Nephron (organoid): Measurements from ENCODE around the gene DENR.
"Not testable (repeated sequence)": the region's sequence is repeated elsewhere in the genome, so short reads cannot be mapped to it uniquely, and the experiment has no call there.

Source experiments
- H3K27ac Mint-ChIP-seq, 3 experiments: 2 replicates each; pipeline ENCODE4 v1.8.0; 2020; ENCODE audit warnings: mixed read lengths in 3 of 3, mild to moderate bottlenecking in 2 of 3, moderate library complexity in 1 of 3
- H3K27me3 Mint-ChIP-seq: 2 replicates; pipeline ENCODE4 v1.8.0; 2021; ENCODE audit warnings: low read depth, mild to moderate bottlenecking, moderate library complexity, mixed read lengths
- H3K36me3 Mint-ChIP-seq: 2 replicates; pipeline ENCODE4 v1.8.0; 2020; ENCODE audit warnings: low read depth, mixed read lengths
- H3K4me1 Mint-ChIP-seq: 2 replicates; pipeline ENCODE4 v1.8.0; 2020; ENCODE audit warnings: mixed read lengths
- H3K4me3 Mint-ChIP-seq, 3 experiments: 2 replicates each; pipeline ENCODE4 v1.8.0; 2020; ENCODE audit warnings: mild to moderate bottlenecking in 3 of 3, mixed read lengths in 3 of 3, moderate library complexity in 2 of 3
- H3K9me3 Mint-ChIP-seq: 2 replicates; pipeline ENCODE4 v1.8.0; 2020; ENCODE audit warnings: mixed read lengths
- CTCF ChIP-seq, 3 experiments: fragments of 200-600 bp; sonication (generic); IDR thresholded peaks; one replicate each; pipeline ENCODE4 v1.5.0; 2021; ENCODE audit warnings: antibody characterized with exemption in 3 of 3; ENCODE audit not compliant: unreplicated experiment in 3 of 3

Gene DENR

GRCh38 chr12:122752464-122753318 is at the start of gene DENR:
DENR (plus strand) TSS chr12:122752824; CDS start chr12:122753702, 878 bp downstream.
- Mint-ChIP-seq H3K27ac (peak within 1 kb of the TSS; percentile 92 to 97 (median 96)), H3K27me3 (no peaks in the 10 kb centered on the region), H3K36me3 (peaks cover 37% of the 10 kb centered on the region), H3K4me1 (peaks cover 23% of the 10 kb centered on the region), H3K4me3 (peak within 1 kb of the TSS; percentile 92 to 96 (median 93)), H3K9me3 (no peaks in the 10 kb centered on the region)
- TF ChIP-seq CTCF (IDR thresholded peaks at IDR 0.05; ENCODE audit: unreplicated experiment in 3 of 3): peak; percentile 67 to 90 (median 71)

- not testable (repeated sequence) for H3K4me1 Mint-ChIP-seq, H3K36me3 Mint-ChIP-seq, H3K4me3 Mint-ChIP-seq, H3K27me3 Mint-ChIP-seq, H3K27ac Mint-ChIP-seq, H3K9me3 Mint-ChIP-seq
Measured at GRCh38 chr12:122702890-122703611, 49.6 kb upstream of the DENR start, which contains the start of gene HCAR2. HCAR2 (minus strand) TSS chr12:122703357; CDS start chr12:122703283, 74 bp downstream.

GRCh38 chr12:122703841-122704240 is 48.8 kb upstream of the DENR start:
- H3K4me3 Mint-ChIP-seq, H3K27ac Mint-ChIP-seq, H3K9me3 Mint-ChIP-seq, H3K27me3 Mint-ChIP-seq, H3K4me1 Mint-ChIP-seq, H3K36me3 Mint-ChIP-seq: not testable (repeated sequence)

- not testable (repeated sequence) for H3K9me3 Mint-ChIP-seq
Measured at GRCh38 chr12:122709287-122709686, 43.3 kb upstream of the DENR start.

GRCh38 chr12:122710341-122710740 is 42.3 kb upstream of the DENR start:
- H3K36me3 Mint-ChIP-seq, H3K4me1 Mint-ChIP-seq, H3K27ac Mint-ChIP-seq, H3K27me3 Mint-ChIP-seq, H3K9me3 Mint-ChIP-seq, H3K4me3 Mint-ChIP-seq: not testable (repeated sequence)

More at GRCh38 chr12:122709287-122709686, 43.3 kb upstream of the DENR start:
- not testable (repeated sequence) for H3K27me3 Mint-ChIP-seq, H3K36me3 Mint-ChIP-seq, H3K4me3 Mint-ChIP-seq, H3K4me1 Mint-ChIP-seq, H3K27ac Mint-ChIP-seq

GRCh38 chr12:122711266-122711665 is 41.4 kb upstream of the DENR start:
- not testable (repeated sequence) for H3K4me1 Mint-ChIP-seq, H3K36me3 Mint-ChIP-seq, H3K27me3 Mint-ChIP-seq, H3K4me3 Mint-ChIP-seq, H3K27ac Mint-ChIP-seq, H3K9me3 Mint-ChIP-seq

- H3K27me3 Mint-ChIP-seq, H3K27ac Mint-ChIP-seq, H3K36me3 Mint-ChIP-seq, H3K4me1 Mint-ChIP-seq, H3K9me3 Mint-ChIP-seq, H3K4me3 Mint-ChIP-seq: not testable (repeated sequence)
Measured at GRCh38 chr12:122713491-122714188, 39.0 kb upstream of the DENR start.

- not testable (repeated sequence) for H3K36me3 Mint-ChIP-seq, H3K4me1 Mint-ChIP-seq, H3K4me3 Mint-ChIP-seq, H3K27me3 Mint-ChIP-seq, H3K27ac Mint-ChIP-seq, H3K9me3 Mint-ChIP-seq
Measured at GRCh38 chr12:122715211-122715610, 37.4 kb upstream of the DENR start.

- H3K9me3 Mint-ChIP-seq, H3K4me1 Mint-ChIP-seq, H3K36me3 Mint-ChIP-seq, H3K4me3 Mint-ChIP-seq, H3K27ac Mint-ChIP-seq, H3K27me3 Mint-ChIP-seq: not testable (repeated sequence)
Measured at GRCh38 chr12:122716658-122717057, 36.0 kb upstream of the DENR start, which contains the start of gene HCAR3. HCAR3 (minus strand) TSS chr12:122716811; CDS start chr12:122716737, 74 bp downstream.
